Measurements from ENCODE around the gene ABLIM1.

DNA sequence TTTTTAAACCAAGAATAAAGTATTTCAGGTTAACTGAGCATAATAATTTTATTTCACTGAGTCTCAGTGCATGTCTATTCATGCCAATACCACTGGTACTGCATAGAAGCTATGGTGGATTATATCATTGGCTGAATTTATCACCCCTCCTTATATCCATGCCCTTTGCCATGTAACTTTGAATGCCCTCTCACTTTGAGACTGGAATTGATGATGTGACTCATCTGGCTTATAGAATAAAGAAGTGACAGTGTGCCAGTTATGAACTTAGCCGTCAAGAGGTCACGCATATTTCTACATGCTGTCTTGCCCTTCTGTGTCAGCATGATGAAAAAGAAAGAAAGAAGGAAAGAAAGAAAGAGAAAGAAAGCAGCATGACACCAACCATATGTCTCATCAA is 20.7 kb upstream of the ABLIM1 start:
- TF ChIP-seq, protein P1, sequence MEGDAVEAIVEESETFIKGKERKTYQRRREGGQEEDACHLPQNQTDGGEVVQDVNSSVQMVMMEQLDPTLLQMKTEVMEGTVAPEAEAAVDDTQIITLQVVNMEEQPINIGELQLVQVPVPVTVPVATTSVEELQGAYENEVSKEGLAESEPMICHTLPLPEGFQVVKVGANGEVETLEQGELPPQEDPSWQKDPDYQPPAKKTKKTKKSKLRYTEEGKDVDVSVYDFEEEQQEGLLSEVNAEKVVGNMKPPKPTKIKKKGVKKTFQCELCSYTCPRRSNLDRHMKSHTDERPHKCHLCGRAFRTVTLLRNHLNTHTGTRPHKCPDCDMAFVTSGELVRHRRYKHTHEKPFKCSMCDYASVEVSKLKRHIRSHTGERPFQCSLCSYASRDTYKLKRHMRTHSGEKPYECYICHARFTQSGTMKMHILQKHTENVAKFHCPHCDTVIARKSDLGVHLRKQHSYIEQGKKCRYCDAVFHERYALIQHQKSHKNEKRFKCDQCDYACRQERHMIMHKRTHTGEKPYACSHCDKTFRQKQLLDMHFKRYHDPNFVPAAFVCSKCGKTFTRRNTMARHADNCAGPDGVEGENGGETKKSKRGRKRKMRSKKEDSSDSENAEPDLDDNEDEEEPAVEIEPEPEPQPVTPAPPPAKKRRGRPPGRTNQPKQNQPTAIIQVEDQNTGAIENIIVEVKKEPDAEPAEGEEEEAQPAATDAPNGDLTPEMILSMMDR (IDR thresholded peaks at IDR 0.05), result no peak
- TF ChIP-seq EZH2phosphoT487 (IDR thresholded peaks at IDR 0.05) (no peak), EZH2 (IDR thresholded peaks at IDR 0.05) (no peak)

All from neural progenitor cell (in vitro differentiated cells).